Thyroid gland (tissue), 4 donors: ENCODE measurements around the gene NCAPD2. TPM values are rescaled to one million over a fixed set of nuclear protein-coding genes. Genes with fewer than 3 reads are reported as not detected.
A peak's percentile ranks its signal among the peaks of the same experiment; 100 is the strongest.

Experiments used
- DNase-seq, 2 donors: peaks; one replicate each; pipeline ENCODE4 v3.0.0-alpha.2; 2019
- H3K27ac ChIP-seq, 3 donors: fragments of 200-600 bp; sonication (generic); 1 replicate in 2 of 3; 2 replicates in 1 of 3; pipeline ENCODE4 v1.5.1; 2016 to 2019; ENCODE audit warnings: mild to moderate bottlenecking in 1 of 3, moderate library complexity in 1 of 3
- H3K27me3 ChIP-seq: fragments of 200-600 bp; sonication (generic); one replicate; pipeline ENCODE4 v1.5.1; 2019
- H3K36me3 ChIP-seq, 2 donors: fragments of 200-600 bp; sonication (generic); one replicate each; pipeline ENCODE4 v1.5.1; 2016 to 2019
- H3K4me1 ChIP-seq, 2 donors: fragments of 200-600 bp; sonication (generic); one replicate each; pipeline ENCODE4 v1.5.1; 2017 to 2019
- H3K4me3 ChIP-seq, 3 donors: fragments of 200-600 bp; sonication (generic); replicated peaks in 1 of 3; 1 replicate in 2 of 3; 2 replicates in 1 of 3; pipeline ENCODE4 v1.5.1; 2016; ENCODE audit warnings: mild to moderate bottlenecking in 1 of 3
- H3K9me3 ChIP-seq: fragments of 200-600 bp; sonication (generic); one replicate; pipeline ENCODE4 v1.5.1; 2017
- CTCF ChIP-seq, 6 experiments: fragments of 200-600 bp in 3 of 6; fragments of 450-650 bp in 3 of 6; sonication (generic) in 3 of 6; IDR thresholded peaks; one replicate each; pipeline ENCODE4 v1.5.1; 2016 to 2019; ENCODE audit warnings: antibody characterized with exemption in 6 of 6, mild to moderate bottlenecking in 2 of 6, inconsistent platforms in 1 of 6, moderate library complexity in 1 of 6
- POLR2A ChIP-seq, 2 donors: fragments of 450-650 bp; IDR thresholded peaks; one replicate each; pipeline ENCODE4 v1.6.1; 2017; ENCODE audit warnings: antibody characterized with exemption in 2 of 2, mild to moderate bottlenecking in 2 of 2, moderate library complexity in 1 of 2
- WGBS, 2 donors: methylation state at CpG; one replicate each; pipeline ENCODE4 v1.1.5; 2017; 5-methylcytosine and 5-hydroxymethylcytosine counted together
- intact Hi-C: fragments of 100-400 bp; cut with DNase I; formaldehyde crosslinking; loops from one replicate; pipeline ENCODE4 v1.15.1; 2023
- total RNA-seq, 4 donors: library from RNA; depleted of rRNA; stranded (reverse); fragments of >200 nt; gene quantifications; one replicate each; pipeline ENCODE4 v1.2.3, GENCODE V29; 2016

The NCAPD2 gene
- total RNA-seq, 4 donors from 2014 or later: 22.4 to 31.8 (median 28.6) TPM

GRCh38 chr12:6551496-6552139 is 57.7 kb downstream of the NCAPD2 start:
- WGBS, 2 donors: 70 to 78% methylated on average over 11 of the region's 11 CpGs
- intact Hi-C loops: no loop called here
- DNase-seq: no peak

GRCh38 chr12:6552140-6552551 is 58.2 kb downstream of the NCAPD2 start:
- H3K4me3 ChIP-seq: no peak overlapping the region

More at GRCh38 chr12:6551496-6552139, 57.7 kb downstream of the NCAPD2 start:
- Histone ChIP-seq H3K9me3 (no peaks in the 10 kb centered on the region), H3K4me3 (no peak overlapping the region), H3K27me3 (no peaks in the 10 kb centered on the region), H3K4me1 (peaks cover 24 to 37% of the 10 kb centered on the region in 2 donors), H3K36me3 (peaks cover 0 to 6% of the 10 kb centered on the region in 2 donors), H3K27ac (peak overlapping the region; percentile 14 to 62 (median 24))
- TF ChIP-seq POLR2A (IDR thresholded peaks at IDR 0.05): no peak
- TF ChIP-seq CTCF (IDR thresholded peaks at IDR 0.05): no peak

DNA sequence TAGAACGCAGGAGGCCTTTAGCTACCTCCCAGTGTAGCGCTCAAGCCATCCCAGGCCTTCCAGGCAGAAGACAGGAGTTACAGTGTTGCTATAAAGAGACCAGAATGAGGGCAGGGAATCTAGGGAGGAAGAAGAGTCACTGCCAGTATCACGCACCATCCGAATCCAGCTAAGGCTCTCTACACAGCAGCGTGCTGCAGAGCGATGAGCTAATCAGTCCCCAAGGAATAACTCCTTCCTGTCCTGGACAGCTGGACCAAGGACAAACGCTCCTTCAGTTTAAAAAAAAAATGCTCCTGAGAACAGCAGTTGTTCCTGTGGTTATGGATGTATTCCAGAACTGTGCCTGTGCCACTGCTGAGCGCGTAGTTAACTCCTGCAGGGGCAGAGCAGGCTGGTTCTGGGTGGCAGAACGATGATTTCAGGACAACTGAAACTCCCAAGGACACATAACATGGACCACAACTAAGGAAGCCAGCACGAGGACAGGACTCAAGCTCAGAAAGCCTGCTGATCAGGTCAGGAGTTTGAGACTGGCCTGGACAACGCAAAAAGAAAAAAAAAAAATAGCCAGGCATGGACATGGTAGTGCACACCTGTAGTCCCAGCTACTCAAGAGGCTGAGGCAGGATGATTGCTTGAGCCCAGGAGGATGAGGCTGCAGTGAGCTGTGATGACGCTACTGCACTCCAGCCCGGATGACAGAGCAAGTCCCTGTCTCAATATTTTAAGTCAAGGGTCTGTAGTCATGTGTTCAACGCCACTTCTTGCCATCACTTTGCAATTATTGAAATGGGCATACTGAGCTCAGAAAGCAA is 59.4 kb downstream of the NCAPD2 start:
- Histone ChIP-seq H3K4me3 (no peak overlapping the region), H3K36me3 (peaks cover 8 to 12% of the 10 kb centered on the region in 2 donors), H3K27ac (peak overlapping the region; percentile 52 to 64 (median 62)), H3K27me3 (no peaks in the 10 kb centered on the region), H3K9me3 (no peaks in the 10 kb centered on the region), H3K4me1 (peaks cover 24 to 37% of the 10 kb centered on the region in 2 donors)
- intact Hi-C loops: no loop called here
- WGBS, 2 donors: 42 to 47% methylated on average over 15 of the region's 15 CpGs
- peak; percentile 45 to 48 for DNase-seq
- TF ChIP-seq CTCF (IDR thresholded peaks at IDR 0.05) (no peak), POLR2A (IDR thresholded peaks at IDR 0.05) (no peak)

More at GRCh38 chr12:6552140-6552551, 58.2 kb downstream of the NCAPD2 start:
- no peaks in the 10 kb centered on the region for H3K9me3 ChIP-seq
- H3K27ac ChIP-seq: peak overlapping the region; percentile 14 to 62 (median 52)
- TF ChIP-seq POLR2A (IDR thresholded peaks at IDR 0.05): no peak
- H3K27me3 ChIP-seq: no peaks in the 10 kb centered on the region
- H3K36me3 ChIP-seq: peaks cover 5 to 10% of the 10 kb centered on the region in 2 donors
- intact Hi-C loops: no loop called here
- peak; percentile 35 to 47 for DNase-seq
- H3K4me1 ChIP-seq: peaks cover 24 to 37% of the 10 kb centered on the region in 2 donors
- whole genome bisulfite sequencing, 2 donors: 32 to 36% methylated on average over 4 of the region's 4 CpGs

GRCh38 chr12:6554168-6555017 is 60.5 kb downstream of the NCAPD2 start:
- Histone ChIP-seq H3K4me3 (peak overlapping the region in 1 of 3 donors; percentile 43), H3K4me1 (peaks cover 30 to 42% of the 10 kb centered on the region in 2 donors)

More at GRCh38 chr12:6554168-6555017, 60.5 kb downstream of the NCAPD2 start:
- 50 to 52% methylated on average over 22 of the region's 22 CpGs for WGBS, 2 donors
- Histone ChIP-seq H3K27ac (peak overlapping the region in 2 of 3 donors; percentile 47 to 64), H3K9me3 (no peaks in the 10 kb centered on the region), H3K36me3 (peaks cover 5 to 12% of the 10 kb centered on the region in 2 donors), H3K27me3 (no peaks in the 10 kb centered on the region)
- intact Hi-C loops: no loop called here
- TF ChIP-seq CTCF (IDR thresholded peaks at IDR 0.05) (peak in 5 of 6 experiments; percentile 15 to 46 (median 22)), POLR2A (IDR thresholded peaks at IDR 0.05) (no peak)
- DNase-seq: peak; percentile 61 to 66
